ENCODE measurements around the gene NFATC2.

Gene NFATC2

GRCh38 chr20:51531712-51532456 is 10.6 kb downstream of the NFATC2 start:
- CTCF ChIA-PET = no interaction called here
- TF ChIP-seq PKNOX1 (IDR thresholded peaks at IDR 0.05) (no peak), ARNT (IDR thresholded peaks at IDR 0.05) (no peak), NFRKB (IDR thresholded peaks at IDR 0.05) (no peak), FOXM1 (IDR thresholded peaks at IDR 0.05; ENCODE audit: borderline replicate concordance) (no peak), L3MBTL2 (conservative IDR thresholded peaks at IDR 0.05) (no peak), FOXK2 (IDR thresholded peaks at IDR 0.05) (no peak), CTBP1 (IDR thresholded peaks at IDR 0.05; ENCODE audit: borderline replicate concordance) (no peak), SUZ12 (IDR thresholded peaks at IDR 0.05) (no peak), FOXA1 (IDR thresholded peaks at IDR 0.05) (no peak), ELF4 (IDR thresholded peaks at IDR 0.05) (no peak), LEF1 (IDR thresholded peaks at IDR 0.05; ENCODE audit: borderline replicate concordance) (no peak), TARDBP (IDR thresholded peaks at IDR 0.05) (no peak), BHLHE40 (IDR thresholded peaks at IDR 0.05; ENCODE audit: borderline replicate concordance) (no peak), HDGF (IDR thresholded peaks at IDR 0.05; ENCODE audit: borderline replicate concordance) (no peak), ZNF384 (IDR thresholded peaks at IDR 0.05) (no peak)
- DNase-seq (ENCODE audit: extremely low spot score) = no peak
- POLR2A ChIA-PET = no interaction called here

- TF ChIP-seq ZNF384 (IDR thresholded peaks at IDR 0.05) = no peak
- TF ChIP-seq HDGF (IDR thresholded peaks at IDR 0.05; ENCODE audit: borderline replicate concordance) = no peak
- no peak for TF ChIP-seq BHLHE40 (IDR thresholded peaks at IDR 0.05; ENCODE audit: borderline replicate concordance)
- TF ChIP-seq FOXA1 (IDR thresholded peaks at IDR 0.05) = no peak
- ChIA-PET CTCF (interaction anchor here (0.8 kb wide), 1 partner anchor 10 kb away, joined by 4 read pairs; no protein-coding TSS in a partner anchor), POLR2A (no interaction called here)
- DNase-seq (ENCODE audit: extremely low spot score) = no peak
Measured at GRCh38 chr20:51531141-51531710, 11.3 kb downstream of the NFATC2 start.

- ChIA-PET CTCF (interaction anchor here (0.6 kb wide), 1 partner anchor 24 kb away, joined by 3 read pairs; no protein-coding TSS in a partner anchor), POLR2A (no interaction called here)
- TF ChIP-seq LEF1 (IDR thresholded peaks at IDR 0.05; ENCODE audit: borderline replicate concordance) (no peak), SP1 (IDR thresholded peaks at IDR 0.05) (no peak), FOXK2 (IDR thresholded peaks at IDR 0.05) (no peak), ARNT (IDR thresholded peaks at IDR 0.05) (no peak), L3MBTL2 (conservative IDR thresholded peaks at IDR 0.05) (no peak), BHLHE40 (IDR thresholded peaks at IDR 0.05; ENCODE audit: borderline replicate concordance) (no peak), FOXM1 (IDR thresholded peaks at IDR 0.05; ENCODE audit: borderline replicate concordance) (no peak), ELF4 (IDR thresholded peaks at IDR 0.05) (no peak), TARDBP (IDR thresholded peaks at IDR 0.05) (no peak), ZNF384 (IDR thresholded peaks at IDR 0.05) (no peak), FOXA1 (IDR thresholded peaks at IDR 0.05) (no peak), HDGF (IDR thresholded peaks at IDR 0.05; ENCODE audit: borderline replicate concordance) (no peak), CTBP1 (IDR thresholded peaks at IDR 0.05; ENCODE audit: borderline replicate concordance) (no peak), NFRKB (IDR thresholded peaks at IDR 0.05) (no peak), PKNOX1 (IDR thresholded peaks at IDR 0.05) (no peak), SUZ12 (IDR thresholded peaks at IDR 0.05) (no peak)
- DNase-seq (ENCODE audit: extremely low spot score) = no peak
Measured at GRCh38 chr20:51529758-51530157, 12.8 kb downstream of the NFATC2 start.

GRCh38 chr20:51529081-51529681 is 13.3 kb downstream of the NFATC2 start:
- DNase-seq (ENCODE audit: extremely low spot score) = no peak
- POLR2A ChIA-PET = no interaction called here
- TF ChIP-seq TARDBP (IDR thresholded peaks at IDR 0.05) = no peak
- no peak for TF ChIP-seq BHLHE40 (IDR thresholded peaks at IDR 0.05; ENCODE audit: borderline replicate concordance)
- TF ChIP-seq NFRKB (IDR thresholded peaks at IDR 0.05) = no peak
- no peak for TF ChIP-seq HDGF (IDR thresholded peaks at IDR 0.05; ENCODE audit: borderline replicate concordance)
- no peak for TF ChIP-seq LEF1 (IDR thresholded peaks at IDR 0.05; ENCODE audit: borderline replicate concordance)
- TF ChIP-seq FOXA1 (IDR thresholded peaks at IDR 0.05) = no peak
- TF ChIP-seq CTBP1 (IDR thresholded peaks at IDR 0.05; ENCODE audit: borderline replicate concordance) = no peak
- no peak for TF ChIP-seq FOXK2 (IDR thresholded peaks at IDR 0.05)
- CTCF ChIA-PET = interaction anchor here (0.6 kb wide), 1 partner anchor 24 kb away, joined by 3 read pairs; no protein-coding TSS in a partner anchor

- no peak for TF ChIP-seq ZNF384 (IDR thresholded peaks at IDR 0.05)
- CTCF ChIA-PET = no interaction called here
- DNase-seq (ENCODE audit: extremely low spot score) = no peak
- POLR2A ChIA-PET = no interaction called here
Measured at GRCh38 chr20:51528263-51529027, 14.1 kb downstream of the NFATC2 start.

GRCh38 chr20:51526754-51527153 is 15.8 kb downstream of the NFATC2 start:
- POLR2A ChIA-PET = interaction anchor here (1.1 kb wide), 1 partner anchor 97 kb away, joined by 3 read pairs; no protein-coding TSS in a partner anchor
- no peak for TF ChIP-seq NFRKB (IDR thresholded peaks at IDR 0.05)
- TF ChIP-seq SP1 (IDR thresholded peaks at IDR 0.05) = no peak
- TF ChIP-seq L3MBTL2 (conservative IDR thresholded peaks at IDR 0.05) = no peak
- TF ChIP-seq FOXA1 (IDR thresholded peaks at IDR 0.05) = no peak
- no peak for DNase-seq (ENCODE audit: extremely low spot score)
- CTCF ChIA-PET = interaction anchor here (0.7 kb wide), 1 partner anchor 15 kb away, joined by 3 read pairs; no protein-coding TSS in a partner anchor
